WTC11 (cell line): ENCODE data around the gene PHC2. TPM values are rescaled to one million over a fixed set of nuclear protein-coding genes. Genes with fewer than 3 reads are reported as not detected.

Source experiments
- ATAC-seq: fragments of 200-7000 bp; cut with Tn5 transposase; 2 replicates; pipeline ENCODE4 v1.10.0; 2021; ENCODE audit warnings: mild to moderate bottlenecking, moderate library complexity
- CTCF ChIA-PET: fragments of 300-600 bp; sonication (Branson Sonifier 250); formaldehyde crosslinking; loops from one replicate; lab custom pipeline; 2021; ENCODE audit warnings: antibody characterized with exemption; lab: Charles Lee
- POLR2A ChIA-PET: fragments of 350-600 bp; sonication (Branson Sonifier 250); formaldehyde crosslinking; loops from one replicate; lab custom pipeline; 2021; ENCODE audit warnings: antibody characterized with exemption; lab: Charles Lee
- DNase-seq: peaks from one replicate; pipeline ENCODE4 v3.0.0; 2021; ENCODE audit warnings: low spot score
- H3K27ac Mint-ChIP-seq: 2 replicates; pipeline ENCODE4 v1.8.0; 2021; ENCODE audit warnings: mixed read lengths
- H3K27me3 Mint-ChIP-seq: 2 replicates; pipeline ENCODE4 v1.8.0; 2021; ENCODE audit warnings: low read depth, mild to moderate bottlenecking, moderate library complexity, mixed read lengths
- H3K36me3 Mint-ChIP-seq: 2 replicates; pipeline ENCODE4 v1.8.0; 2021; ENCODE audit warnings: mixed read lengths
- H3K4me1 Mint-ChIP-seq: 2 replicates; pipeline ENCODE4 v1.8.0; 2022; ENCODE audit warnings: mixed read lengths
- H3K4me3 Mint-ChIP-seq: 2 replicates; pipeline ENCODE4 v1.8.0; 2021; ENCODE audit warnings: mild to moderate bottlenecking, moderate library complexity, mixed read lengths
- H3K9me3 Mint-ChIP-seq: 2 replicates; pipeline ENCODE4 v1.8.0; 2021; ENCODE audit warnings: mixed read lengths
- ARID4B ChIP-seq: sonication (generic); formaldehyde crosslinking; IDR thresholded peaks from 2 replicates; pipeline ENCODE4 v1.8.0; 2023; ENCODE audit warnings: missing genetic modification reagents, mild to moderate bottlenecking, borderline replicate concordance
- E2F4 ChIP-seq: sonication (generic); formaldehyde crosslinking; IDR thresholded peaks from 2 replicates; pipeline ENCODE4 v1.8.1; 2022; ENCODE audit warnings: low read depth, mild to moderate bottlenecking, moderate library complexity, missing genetic modification reagents, borderline replicate concordance
- ETV6 ChIP-seq: sonication (generic); formaldehyde crosslinking; IDR thresholded peaks from 2 replicates; pipeline ENCODE4 v1.8.1; 2022; ENCODE audit warnings: mild to moderate bottlenecking, missing genetic modification reagents
- HMGA2 ChIP-seq: fragments of 250-450 bp; sonication (Bioruptor Pico); IDR thresholded peaks from 2 replicates; pipeline ENCODE4 v1.4.0; 2021; ENCODE audit warnings: mild to moderate bottlenecking, moderate library complexity
- IRF2 ChIP-seq: sonication (generic); formaldehyde crosslinking; IDR thresholded peaks from 2 replicates; pipeline ENCODE4 v1.8.0; 2022; ENCODE audit warnings: low read depth, missing genetic modification reagents, borderline replicate concordance
- NFYB ChIP-seq: sonication (generic); formaldehyde crosslinking; conservative IDR thresholded peaks from 2 replicates; pipeline ENCODE4 v1.8.0; 2022; ENCODE audit warnings: low read depth, missing genetic modification reagents
- RORB ChIP-seq: fragments of 250-450 bp; sonication (Bioruptor Pico); IDR thresholded peaks from 2 replicates; pipeline ENCODE4 v1.9.0; 2021; ENCODE audit warnings: mild to moderate bottlenecking
- TEAD1 ChIP-seq: sonication (generic); formaldehyde crosslinking; IDR thresholded peaks from 2 replicates; pipeline ENCODE4 v1.8.0; 2022; ENCODE audit warnings: mild to moderate bottlenecking, missing genetic modification reagents
- ZNF121 ChIP-seq: sonication (generic); formaldehyde crosslinking; IDR thresholded peaks from 2 replicates; pipeline ENCODE4 v1.8.0; 2023; ENCODE audit warnings: missing genetic modification reagents
- ZNF416 ChIP-seq: fragments of 250-450 bp; sonication (Bioruptor Pico); IDR thresholded peaks from 2 replicates; pipeline ENCODE4 v1.9.0; 2021; ENCODE audit warnings: mild to moderate bottlenecking, inconsistent platforms
- ZNF532 ChIP-seq: fragments of 250-450 bp; sonication (Bioruptor Pico); IDR thresholded peaks from 2 replicates; pipeline ENCODE4 v1.9.0; 2021; ENCODE audit warnings: mild to moderate bottlenecking, borderline replicate concordance
- total RNA-seq: library from RNA; stranded (reverse); gene quantifications from 3 replicates; pipeline ENCODE4 v1.2.3, GENCODE V29; 2021
- TF ChIP-seq, protein P1 (sequence below): sonication (generic); formaldehyde crosslinking; IDR thresholded peaks from 2 replicates; pipeline ENCODE4 v1.8.1; 2022; ENCODE audit warnings: missing genetic modification reagents, borderline replicate concordance
- TF ChIP-seq, protein P2 (sequence below): sonication (generic); formaldehyde crosslinking; IDR thresholded peaks from 2 replicates; pipeline ENCODE4 v1.8.0; 2022; ENCODE audit warnings: mild to moderate bottlenecking, missing genetic modification reagents
- TF ChIP-seq, protein P3 (sequence below): sonication (generic); formaldehyde crosslinking; IDR thresholded peaks from 2 replicates; pipeline ENCODE4 v1.8.1; 2022; ENCODE audit warnings: mild to moderate bottlenecking, moderate library complexity, missing genetic modification reagents
- TF ChIP-seq, protein P4 (sequence below): sonication (generic); formaldehyde crosslinking; IDR thresholded peaks from 2 replicates; pipeline ENCODE4 v1.8.1; 2023; ENCODE audit warnings: mild to moderate bottlenecking, missing genetic modification reagents

The PHC2 gene
- total RNA-seq, 1 experiment from 2014 or later: 7.0 TPM

- TF ChIP-seq, protein P1, sequence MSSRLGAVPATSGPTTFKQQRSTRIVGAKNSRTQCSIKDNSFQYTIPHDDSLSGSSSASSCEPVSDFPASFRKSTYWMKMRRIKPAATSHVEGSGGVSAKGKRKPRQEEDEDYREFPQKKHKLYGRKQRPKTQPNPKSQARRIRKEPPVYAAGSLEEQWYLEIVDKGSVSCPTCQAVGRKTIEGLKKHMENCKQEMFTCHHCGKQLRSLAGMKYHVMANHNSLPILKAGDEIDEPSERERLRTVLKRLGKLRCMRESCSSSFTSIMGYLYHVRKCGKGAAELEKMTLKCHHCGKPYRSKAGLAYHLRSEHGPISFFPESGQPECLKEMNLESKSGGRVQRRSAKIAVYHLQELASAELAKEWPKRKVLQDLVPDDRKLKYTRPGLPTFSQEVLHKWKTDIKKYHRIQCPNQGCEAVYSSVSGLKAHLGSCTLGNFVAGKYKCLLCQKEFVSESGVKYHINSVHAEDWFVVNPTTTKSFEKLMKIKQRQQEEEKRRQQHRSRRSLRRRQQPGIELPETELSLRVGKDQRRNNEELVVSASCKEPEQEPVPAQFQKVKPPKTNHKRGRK (CRISPR knock-in tag): no peak
- TF ChIP-seq ETV6 (CRISPR knock-in tag) (no peak), E2F4 (CRISPR knock-in tag) (no peak), IRF2 (CRISPR knock-in tag) (no peak), ZNF416 (CRISPR knock-in tag) (no peak)
- Mint-ChIP-seq H3K4me1 (peaks cover 25% of the 10 kb centered on the region), H3K4me3 (no peak overlapping the region), H3K27ac (no peak overlapping the region), H3K27me3 (peaks cover 5% of the 10 kb centered on the region; the same call in 1 of the 2 replicates), H3K9me3 (no peaks in the 10 kb centered on the region), H3K36me3 (no peaks in the 10 kb centered on the region)
- DNase-seq: no peak
- ATAC-seq: no peak
- POLR2A ChIA-PET: no interaction called here
- CTCF ChIA-PET: interaction anchor here (1.5 kb wide), 2 partner anchors 73 to 87 kb away, joined by 4 read pairs; no protein-coding TSS in a partner anchor
Observed at GRCh38 chr1:33382661-33383415, 48.1 kb downstream of the PHC2 start.

- Mint-ChIP-seq H3K9me3 (no peaks in the 10 kb centered on the region), H3K4me3 (no peak overlapping the region), H3K27me3 (peaks cover 5% of the 10 kb centered on the region; the same call in 1 of the 2 replicates), H3K27ac (no peak overlapping the region), H3K4me1 (peaks cover 25% of the 10 kb centered on the region), H3K36me3 (no peaks in the 10 kb centered on the region)
- no peak for ATAC-seq
- no peak for DNase-seq
- no peak for TF ChIP-seq ZNF121 (CRISPR knock-in tag)
- POLR2A ChIA-PET: no interaction called here
- CTCF ChIA-PET: no interaction called here
Observed at GRCh38 chr1:33381977-33382376, 48.9 kb downstream of the PHC2 start.

- no peaks in the 10 kb centered on the region for H3K36me3 Mint-ChIP-seq
- no peak overlapping the region for H3K4me3 Mint-ChIP-seq
- CTCF ChIA-PET: interaction anchor here (2.1 kb wide), 1 partner anchor 85 kb away, joined by 7 read pairs; no protein-coding TSS in a partner anchor
Observed at GRCh38 chr1:33380811-33381210, 50.1 kb downstream of the PHC2 start.

More at GRCh38 chr1:33380811-33381210, 50.1 kb downstream of the PHC2 start:
- DNase-seq (no peak), ATAC-seq (no peak)
- H3K27me3 Mint-ChIP-seq: peaks cover 5% of the 10 kb centered on the region; the same call in 1 of the 2 replicates
- TF ChIP-seq, protein P2, sequence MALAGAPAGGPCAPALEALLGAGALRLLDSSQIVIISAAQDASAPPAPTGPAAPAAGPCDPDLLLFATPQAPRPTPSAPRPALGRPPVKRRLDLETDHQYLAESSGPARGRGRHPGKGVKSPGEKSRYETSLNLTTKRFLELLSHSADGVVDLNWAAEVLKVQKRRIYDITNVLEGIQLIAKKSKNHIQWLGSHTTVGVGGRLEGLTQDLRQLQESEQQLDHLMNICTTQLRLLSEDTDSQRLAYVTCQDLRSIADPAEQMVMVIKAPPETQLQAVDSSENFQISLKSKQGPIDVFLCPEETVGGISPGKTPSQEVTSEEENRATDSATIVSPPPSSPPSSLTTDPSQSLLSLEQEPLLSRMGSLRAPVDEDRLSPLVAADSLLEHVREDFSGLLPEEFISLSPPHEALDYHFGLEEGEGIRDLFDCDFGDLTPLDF: no peak
- TF ChIP-seq, protein P3, sequence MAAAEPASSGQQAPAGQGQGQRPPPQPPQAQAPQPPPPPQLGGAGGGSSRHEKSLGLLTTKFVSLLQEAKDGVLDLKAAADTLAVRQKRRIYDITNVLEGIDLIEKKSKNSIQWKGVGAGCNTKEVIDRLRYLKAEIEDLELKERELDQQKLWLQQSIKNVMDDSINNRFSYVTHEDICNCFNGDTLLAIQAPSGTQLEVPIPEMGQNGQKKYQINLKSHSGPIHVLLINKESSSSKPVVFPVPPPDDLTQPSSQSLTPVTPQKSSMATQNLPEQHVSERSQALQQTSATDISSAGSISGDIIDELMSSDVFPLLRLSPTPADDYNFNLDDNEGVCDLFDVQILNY (CRISPR knock-in tag): no peak
- TF ChIP-seq HMGA2 (no peak), ARID4B (CRISPR knock-in tag) (no peak), ZNF532 (CRISPR knock-in tag) (no peak), NFYB (CRISPR knock-in tag) (no peak), RORB (CRISPR knock-in tag) (no peak), TEAD1 (CRISPR knock-in tag) (no peak)
- TF ChIP-seq, protein P4, sequence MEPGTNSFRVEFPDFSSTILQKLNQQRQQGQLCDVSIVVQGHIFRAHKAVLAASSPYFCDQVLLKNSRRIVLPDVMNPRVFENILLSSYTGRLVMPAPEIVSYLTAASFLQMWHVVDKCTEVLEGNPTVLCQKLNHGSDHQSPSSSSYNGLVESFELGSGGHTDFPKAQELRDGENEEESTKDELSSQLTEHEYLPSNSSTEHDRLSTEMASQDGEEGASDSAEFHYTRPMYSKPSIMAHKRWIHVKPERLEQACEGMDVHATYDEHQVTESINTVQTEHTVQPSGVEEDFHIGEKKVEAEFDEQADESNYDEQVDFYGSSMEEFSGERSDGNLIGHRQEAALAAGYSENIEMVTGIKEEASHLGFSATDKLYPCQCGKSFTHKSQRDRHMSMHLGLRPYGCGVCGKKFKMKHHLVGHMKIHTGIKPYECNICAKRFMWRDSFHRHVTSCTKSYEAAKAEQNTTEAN (CRISPR knock-in tag): no peak
- TF ChIP-seq, all 79 proteins: peak for 0
- POLR2A ChIA-PET: no interaction called here
- Mint-ChIP-seq H3K27ac (no peak overlapping the region), H3K4me1 (peaks cover 25% of the 10 kb centered on the region), H3K9me3 (no peaks in the 10 kb centered on the region)
